GM23338 (cell line): ENCODE measurements around the gene VEGFC.

Experiments used
- CREB1 ChIP-seq: fragments of 250-450 bp; sonication (Bioruptor Pico); IDR thresholded peaks from 2 replicates; pipeline ENCODE4 v1.5.0; 2020; ENCODE audit warnings: low read depth, mild to moderate bottlenecking, moderate library complexity
- EZH2 ChIP-seq: fragments of 200-600 bp; sonication (generic); IDR thresholded peaks from one replicate; pipeline ENCODE4 v1.8.0; 2017; ENCODE audit warnings: antibody characterized with exemption, mild to moderate bottlenecking, low read depth; ENCODE audit not compliant: unreplicated experiment
- EZH2phosphoT487 ChIP-seq: fragments of 200-600 bp; sonication (generic); IDR thresholded peaks from one replicate; pipeline ENCODE4 v1.8.1; 2018; ENCODE audit warnings: antibody characterized with exemption; ENCODE audit not compliant: unreplicated experiment
- JUNB ChIP-seq: IDR thresholded peaks from one replicate; pipeline ENCODE4 v1.6.1; 2016; ENCODE audit warnings: antibody characterized with exemption; ENCODE audit not compliant: unreplicated experiment
- NANOG ChIP-seq: IDR thresholded peaks from 2 replicates; pipeline ENCODE4 v1.6.1; 2016; ENCODE audit warnings: antibody characterized with exemption, borderline replicate concordance
- POLR2AphosphoS5 ChIP-seq: IDR thresholded peaks from 2 replicates; pipeline ENCODE4 v1.6.1; 2016; ENCODE audit warnings: antibody characterized with exemption, low read depth
- STAT1 ChIP-seq: IDR thresholded peaks from one replicate; pipeline ENCODE4 v1.6.1; 2016; ENCODE audit warnings: antibody characterized with exemption; ENCODE audit not compliant: unreplicated experiment
- ZNF114 ChIP-seq: fragments of 250-450 bp; sonication (Bioruptor Pico); IDR thresholded peaks from 2 replicates; pipeline ENCODE4 v1.5.0; 2020; ENCODE audit warnings: mild to moderate bottlenecking, moderate library complexity
- ZNF331 ChIP-seq: fragments of 250-450 bp; sonication (Bioruptor Pico); IDR thresholded peaks from 2 replicates; pipeline ENCODE4 v1.5.0; 2020; ENCODE audit warnings: low read depth, mild to moderate bottlenecking, moderate library complexity
- TF ChIP-seq, protein P1 (sequence below), 2 experiments: fragments of 200-600 bp in 1 of 2; sonication (generic) in 1 of 2; conservative IDR thresholded peaks; 2 replicates each; pipeline versions ENCODE4 v1.5.1 to v1.6.1; 2016 to 2017; ENCODE audit warnings: antibody characterized with exemption in 2 of 2, low read depth in 2 of 2, mild to moderate bottlenecking in 2 of 2, moderate library complexity in 1 of 2
- TF ChIP-seq, protein P2 (sequence below): IDR thresholded peaks from 2 replicates; pipeline ENCODE4 v1.6.1; 2016; ENCODE audit warnings: antibody characterized with exemption
- TF ChIP-seq, protein P3 (sequence below): IDR thresholded peaks from one replicate; pipeline ENCODE4 v1.6.1; 2018; ENCODE audit warnings: antibody characterized with exemption; ENCODE audit not compliant: unreplicated experiment
- TF ChIP-seq, protein P4 (sequence below): fragments of 250-450 bp; sonication (Bioruptor Pico); IDR thresholded peaks from 2 replicates; pipeline ENCODE4 v1.5.0; 2020; ENCODE audit warnings: mild to moderate bottlenecking, moderate library complexity

DNA sequence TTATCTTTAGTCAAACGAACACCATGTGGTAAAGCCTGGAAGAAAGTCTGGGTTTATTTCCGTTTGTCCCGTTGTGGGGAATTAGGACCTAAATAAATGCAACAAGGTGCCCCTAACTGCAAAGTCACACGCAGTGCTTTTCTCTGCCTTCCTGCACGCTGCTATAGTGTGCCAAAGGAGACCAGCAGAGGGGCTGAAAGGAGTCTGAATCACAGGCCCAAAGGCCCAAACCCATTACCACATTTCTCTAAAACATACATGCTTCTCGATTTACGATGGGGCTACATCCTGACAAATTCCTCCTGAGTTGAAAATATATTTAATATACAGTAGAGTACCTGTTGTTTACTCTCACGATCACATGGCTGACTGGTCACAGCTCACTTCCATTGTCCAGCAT is 4.5 kb downstream of the VEGFC start:
- TF ChIP-seq, protein P1, sequence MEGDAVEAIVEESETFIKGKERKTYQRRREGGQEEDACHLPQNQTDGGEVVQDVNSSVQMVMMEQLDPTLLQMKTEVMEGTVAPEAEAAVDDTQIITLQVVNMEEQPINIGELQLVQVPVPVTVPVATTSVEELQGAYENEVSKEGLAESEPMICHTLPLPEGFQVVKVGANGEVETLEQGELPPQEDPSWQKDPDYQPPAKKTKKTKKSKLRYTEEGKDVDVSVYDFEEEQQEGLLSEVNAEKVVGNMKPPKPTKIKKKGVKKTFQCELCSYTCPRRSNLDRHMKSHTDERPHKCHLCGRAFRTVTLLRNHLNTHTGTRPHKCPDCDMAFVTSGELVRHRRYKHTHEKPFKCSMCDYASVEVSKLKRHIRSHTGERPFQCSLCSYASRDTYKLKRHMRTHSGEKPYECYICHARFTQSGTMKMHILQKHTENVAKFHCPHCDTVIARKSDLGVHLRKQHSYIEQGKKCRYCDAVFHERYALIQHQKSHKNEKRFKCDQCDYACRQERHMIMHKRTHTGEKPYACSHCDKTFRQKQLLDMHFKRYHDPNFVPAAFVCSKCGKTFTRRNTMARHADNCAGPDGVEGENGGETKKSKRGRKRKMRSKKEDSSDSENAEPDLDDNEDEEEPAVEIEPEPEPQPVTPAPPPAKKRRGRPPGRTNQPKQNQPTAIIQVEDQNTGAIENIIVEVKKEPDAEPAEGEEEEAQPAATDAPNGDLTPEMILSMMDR (conservative IDR thresholded peaks at IDR 0.05; ENCODE audit: low read depth in 2 of 2): no peak
- TF ChIP-seq POLR2AphosphoS5 (no peak), JUNB (no peak), EZH2 (no peak), CREB1 (CRISPR knock-in tag) (no peak), EZH2phosphoT487 (no peak), NANOG (no peak), STAT1 (no peak), ZNF331 (CRISPR knock-in tag) (no peak), ZNF114 (CRISPR knock-in tag) (no peak)
- TF ChIP-seq, protein P2, sequence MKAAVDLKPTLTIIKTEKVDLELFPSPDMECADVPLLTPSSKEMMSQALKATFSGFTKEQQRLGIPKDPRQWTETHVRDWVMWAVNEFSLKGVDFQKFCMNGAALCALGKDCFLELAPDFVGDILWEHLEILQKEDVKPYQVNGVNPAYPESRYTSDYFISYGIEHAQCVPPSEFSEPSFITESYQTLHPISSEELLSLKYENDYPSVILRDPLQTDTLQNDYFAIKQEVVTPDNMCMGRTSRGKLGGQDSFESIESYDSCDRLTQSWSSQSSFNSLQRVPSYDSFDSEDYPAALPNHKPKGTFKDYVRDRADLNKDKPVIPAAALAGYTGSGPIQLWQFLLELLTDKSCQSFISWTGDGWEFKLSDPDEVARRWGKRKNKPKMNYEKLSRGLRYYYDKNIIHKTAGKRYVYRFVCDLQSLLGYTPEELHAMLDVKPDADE: no peak
- TF ChIP-seq, protein P3, sequence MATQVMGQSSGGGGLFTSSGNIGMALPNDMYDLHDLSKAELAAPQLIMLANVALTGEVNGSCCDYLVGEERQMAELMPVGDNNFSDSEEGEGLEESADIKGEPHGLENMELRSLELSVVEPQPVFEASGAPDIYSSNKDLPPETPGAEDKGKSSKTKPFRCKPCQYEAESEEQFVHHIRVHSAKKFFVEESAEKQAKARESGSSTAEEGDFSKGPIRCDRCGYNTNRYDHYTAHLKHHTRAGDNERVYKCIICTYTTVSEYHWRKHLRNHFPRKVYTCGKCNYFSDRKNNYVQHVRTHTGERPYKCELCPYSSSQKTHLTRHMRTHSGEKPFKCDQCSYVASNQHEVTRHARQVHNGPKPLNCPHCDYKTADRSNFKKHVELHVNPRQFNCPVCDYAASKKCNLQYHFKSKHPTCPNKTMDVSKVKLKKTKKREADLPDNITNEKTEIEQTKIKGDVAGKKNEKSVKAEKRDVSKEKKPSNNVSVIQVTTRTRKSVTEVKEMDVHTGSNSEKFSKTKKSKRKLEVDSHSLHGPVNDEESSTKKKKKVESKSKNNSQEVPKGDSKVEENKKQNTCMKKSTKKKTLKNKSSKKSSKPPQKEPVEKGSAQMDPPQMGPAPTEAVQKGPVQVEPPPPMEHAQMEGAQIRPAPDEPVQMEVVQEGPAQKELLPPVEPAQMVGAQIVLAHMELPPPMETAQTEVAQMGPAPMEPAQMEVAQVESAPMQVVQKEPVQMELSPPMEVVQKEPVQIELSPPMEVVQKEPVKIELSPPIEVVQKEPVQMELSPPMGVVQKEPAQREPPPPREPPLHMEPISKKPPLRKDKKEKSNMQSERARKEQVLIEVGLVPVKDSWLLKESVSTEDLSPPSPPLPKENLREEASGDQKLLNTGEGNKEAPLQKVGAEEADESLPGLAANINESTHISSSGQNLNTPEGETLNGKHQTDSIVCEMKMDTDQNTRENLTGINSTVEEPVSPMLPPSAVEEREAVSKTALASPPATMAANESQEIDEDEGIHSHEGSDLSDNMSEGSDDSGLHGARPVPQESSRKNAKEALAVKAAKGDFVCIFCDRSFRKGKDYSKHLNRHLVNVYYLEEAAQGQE: no peak
- TF ChIP-seq, protein P4, sequence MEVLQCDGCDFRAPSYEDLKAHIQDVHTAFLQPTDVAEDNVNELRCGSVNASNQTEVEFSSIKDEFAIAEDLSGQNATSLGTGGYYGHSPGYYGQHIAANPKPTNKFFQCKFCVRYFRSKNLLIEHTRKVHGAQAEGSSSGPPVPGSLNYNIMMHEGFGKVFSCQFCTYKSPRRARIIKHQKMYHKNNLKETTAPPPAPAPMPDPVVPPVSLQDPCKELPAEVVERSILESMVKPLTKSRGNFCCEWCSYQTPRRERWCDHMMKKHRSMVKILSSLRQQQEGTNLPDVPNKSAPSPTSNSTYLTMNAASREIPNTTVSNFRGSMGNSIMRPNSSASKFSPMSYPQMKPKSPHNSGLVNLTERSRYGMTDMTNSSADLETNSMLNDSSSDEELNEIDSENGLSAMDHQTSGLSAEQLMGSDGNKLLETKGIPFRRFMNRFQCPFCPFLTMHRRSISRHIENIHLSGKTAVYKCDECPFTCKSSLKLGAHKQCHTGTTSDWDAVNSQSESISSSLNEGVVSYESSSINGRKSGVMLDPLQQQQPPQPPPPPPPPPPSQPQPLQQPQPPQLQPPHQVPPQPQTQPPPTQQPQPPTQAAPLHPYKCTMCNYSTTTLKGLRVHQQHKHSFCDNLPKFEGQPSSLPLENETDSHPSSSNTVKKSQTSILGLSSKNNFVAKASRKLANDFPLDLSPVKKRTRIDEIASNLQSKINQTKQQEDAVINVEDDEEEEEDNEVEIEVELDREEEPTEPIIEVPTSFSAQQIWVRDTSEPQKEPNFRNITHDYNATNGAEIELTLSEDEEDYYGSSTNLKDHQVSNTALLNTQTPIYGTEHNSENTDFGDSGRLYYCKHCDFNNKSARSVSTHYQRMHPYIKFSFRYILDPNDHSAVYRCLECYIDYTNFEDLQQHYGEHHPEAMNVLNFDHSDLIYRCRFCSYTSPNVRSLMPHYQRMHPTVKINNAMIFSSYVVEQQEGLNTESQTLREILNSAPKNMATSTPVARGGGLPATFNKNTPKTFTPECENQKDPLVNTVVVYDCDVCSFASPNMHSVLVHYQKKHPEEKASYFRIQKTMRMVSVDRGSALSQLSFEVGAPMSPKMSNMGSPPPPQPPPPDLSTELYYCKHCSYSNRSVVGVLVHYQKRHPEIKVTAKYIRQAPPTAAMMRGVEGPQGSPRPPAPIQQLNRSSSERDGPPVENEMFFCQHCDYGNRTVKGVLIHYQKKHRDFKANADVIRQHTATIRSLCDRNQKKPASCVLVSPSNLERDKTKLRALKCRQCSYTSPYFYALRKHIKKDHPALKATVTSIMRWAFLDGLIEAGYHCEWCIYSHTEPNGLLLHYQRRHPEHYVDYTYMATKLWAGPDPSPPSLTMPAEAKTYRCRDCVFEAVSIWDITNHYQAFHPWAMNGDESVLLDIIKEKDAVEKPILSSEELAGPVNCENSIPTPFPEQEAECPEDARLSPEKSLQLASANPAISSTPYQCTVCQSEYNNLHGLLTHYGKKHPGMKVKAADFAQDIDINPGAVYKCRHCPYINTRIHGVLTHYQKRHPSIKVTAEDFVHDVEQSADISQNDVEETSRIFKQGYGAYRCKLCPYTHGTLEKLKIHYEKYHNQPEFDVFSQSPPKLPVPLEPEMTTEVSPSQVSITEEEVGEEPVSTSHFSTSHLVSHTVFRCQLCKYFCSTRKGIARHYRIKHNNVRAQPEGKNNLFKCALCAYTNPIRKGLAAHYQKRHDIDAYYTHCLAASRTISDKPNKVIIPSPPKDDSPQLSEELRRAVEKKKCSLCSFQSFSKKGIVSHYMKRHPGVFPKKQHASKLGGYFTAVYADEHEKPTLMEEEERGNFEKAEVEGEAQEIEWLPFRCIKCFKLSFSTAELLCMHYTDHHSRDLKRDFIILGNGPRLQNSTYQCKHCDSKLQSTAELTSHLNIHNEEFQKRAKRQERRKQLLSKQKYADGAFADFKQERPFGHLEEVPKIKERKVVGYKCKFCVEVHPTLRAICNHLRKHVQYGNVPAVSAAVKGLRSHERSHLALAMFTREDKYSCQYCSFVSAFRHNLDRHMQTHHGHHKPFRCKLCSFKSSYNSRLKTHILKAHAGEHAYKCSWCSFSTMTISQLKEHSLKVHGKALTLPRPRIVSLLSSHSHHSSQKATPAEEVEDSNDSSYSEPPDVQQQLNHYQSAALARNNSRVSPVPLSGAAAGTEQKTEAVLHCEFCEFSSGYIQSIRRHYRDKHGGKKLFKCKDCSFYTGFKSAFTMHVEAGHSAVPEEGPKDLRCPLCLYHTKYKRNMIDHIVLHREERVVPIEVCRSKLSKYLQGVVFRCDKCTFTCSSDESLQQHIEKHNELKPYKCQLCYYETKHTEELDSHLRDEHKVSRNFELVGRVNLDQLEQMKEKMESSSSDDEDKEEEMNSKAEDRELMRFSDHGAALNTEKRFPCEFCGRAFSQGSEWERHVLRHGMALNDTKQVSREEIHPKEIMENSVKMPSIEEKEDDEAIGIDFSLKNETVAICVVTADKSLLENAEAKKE: no peak
